Urinary bladder (tissue), 2 donors: ENCODE results near the gene ELMOD2. TPM values are rescaled to one million over a fixed set of nuclear protein-coding genes. Genes with fewer than 3 reads are reported as not detected.

Experiments used
- polyA plus RNA-seq: library from polyadenylated mRNA; stranded (reverse); fragments of 200-250 nt; gene quantifications from one replicate; pipeline ENCODE4 v1.2.3, GENCODE V29; 2013
- small RNA-seq: library from RNA; depleted of rRNA; stranded (forward); fragments of <200 nt; gene quantifications from one replicate; pipeline ENCODE3, GENCODE V24; 2014
- total RNA-seq: library from RNA; depleted of rRNA; stranded (reverse); fragments of >200 nt; gene quantifications from one replicate; pipeline ENCODE4 v1.2.3, GENCODE V29; 2014
- donor health status: healthy.

ELMOD2 gene
- total and polyA plus RNA-seq, 2 donors: 8.9 to 74.6 TPM

Small RNAs within 50 kb of the gene (small RNA-seq; reads per million reads assigned to genes)
- gene AC108019.1 (not detected), gene RN7SL152P (not detected)

Other genes with a start within 250 kb of the ELMOD2 start
- gene SCOC, start 150.5 kb upstream of the ELMOD2 start, total RNA-seq: 73.0 TPM
- gene SCOC, start 150.5 kb upstream of the ELMOD2 start, polyA plus RNA-seq: 59.9 TPM
- 4.8 TPM for gene CLGN, start 96.5 kb upstream of the ELMOD2 start, total RNA-seq
- gene CLGN, start 96.5 kb upstream of the ELMOD2 start, polyA plus RNA-seq: 1.8 TPM
- not detected for gene MGAT4D, start 25.9 kb upstream of the ELMOD2 start, total RNA-seq
- gene MGAT4D, start 25.9 kb upstream of the ELMOD2 start, polyA plus RNA-seq: not detected
- not detected for gene UCP1, start 44.8 kb downstream of the ELMOD2 start, total RNA-seq
- gene UCP1, start 44.8 kb downstream of the ELMOD2 start, polyA plus RNA-seq: not detected
- 68.0 TPM for gene TBC1D9, start 232.2 kb downstream of the ELMOD2 start, total RNA-seq
- gene TBC1D9, start 232.2 kb downstream of the ELMOD2 start, polyA plus RNA-seq: 14.2 TPM